HG02973 (cell line): ENCODE measurements around the gene OFD1.

Experiments used
- ATAC-seq: cut with Tn5 transposase; IDR thresholded peaks from one replicate; pipeline ENCODE4 v1.9.1; 2021; ENCODE audit warnings: moderate library complexity; ENCODE audit not compliant: unreplicated experiment

OFD1 gene

DNA sequence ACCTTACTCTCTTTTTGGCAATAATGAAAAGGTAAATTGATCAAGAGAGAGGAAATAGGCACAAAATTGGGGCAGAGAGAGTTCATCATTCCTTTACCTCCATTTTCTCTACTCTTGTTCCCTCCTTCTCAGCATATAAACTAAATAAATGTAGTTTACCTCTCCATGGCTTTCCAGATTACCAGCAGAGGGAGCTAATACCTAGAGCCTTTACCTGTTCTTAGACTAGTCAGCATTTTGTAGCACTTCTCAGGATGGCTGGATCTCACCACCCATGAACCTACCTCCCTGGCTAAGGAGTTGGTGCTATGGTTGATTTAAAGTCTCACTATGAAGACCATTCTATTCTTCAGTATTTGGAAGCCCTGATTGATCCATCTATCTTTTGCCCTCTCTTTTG is 15.7 kb downstream of the OFD1 start:
- ATAC-seq, result no peak

DNA sequence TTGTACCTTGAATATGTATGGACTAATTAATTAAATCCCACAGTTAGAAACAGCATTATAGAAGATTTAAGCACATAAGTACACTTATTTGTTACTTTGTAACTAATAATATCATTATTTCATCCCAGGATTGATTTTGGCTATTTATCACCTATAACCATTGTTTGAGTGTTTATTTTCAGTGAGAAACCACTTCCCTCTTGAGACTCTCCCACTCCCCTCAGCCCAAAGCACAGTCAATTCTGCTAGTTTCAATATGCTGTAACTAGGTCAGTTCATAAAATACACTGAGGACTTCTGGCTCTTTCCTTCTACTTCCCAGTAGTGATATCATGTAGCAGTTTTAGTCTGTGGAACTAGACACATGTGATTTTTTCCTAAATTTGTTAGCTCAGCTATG is 16.3 kb downstream of the OFD1 start:
- ATAC-seq, result peak; percentile 50

DNA sequence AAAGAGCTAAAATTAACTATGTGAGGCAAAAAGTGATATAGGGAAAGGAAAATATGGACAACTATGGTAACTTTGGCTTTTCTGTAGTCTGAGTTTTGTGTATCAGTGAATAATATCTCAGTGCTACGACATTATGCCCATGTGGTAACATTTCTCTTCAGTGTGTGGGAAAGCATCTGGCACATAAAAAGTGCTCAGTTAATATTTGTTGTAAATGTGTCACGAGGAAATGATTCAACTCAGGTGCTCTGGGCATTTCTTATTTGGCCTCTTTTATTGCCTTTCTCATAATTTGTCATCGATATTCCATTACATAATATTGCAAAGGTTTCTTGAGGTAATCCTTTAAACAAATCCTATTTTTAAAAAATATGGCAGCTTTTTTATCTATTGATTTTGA is 17.6 kb downstream of the OFD1 start:
- ATAC-seq, result no peak

GRCh38 chrX:13752646-13753045 is 18.1 kb downstream of the OFD1 start:
- peak; percentile 68 for ATAC-seq

GRCh38 chrX:13754765-13755164 is 20.2 kb downstream of the OFD1 start:
- no peak for ATAC-seq

DNA sequence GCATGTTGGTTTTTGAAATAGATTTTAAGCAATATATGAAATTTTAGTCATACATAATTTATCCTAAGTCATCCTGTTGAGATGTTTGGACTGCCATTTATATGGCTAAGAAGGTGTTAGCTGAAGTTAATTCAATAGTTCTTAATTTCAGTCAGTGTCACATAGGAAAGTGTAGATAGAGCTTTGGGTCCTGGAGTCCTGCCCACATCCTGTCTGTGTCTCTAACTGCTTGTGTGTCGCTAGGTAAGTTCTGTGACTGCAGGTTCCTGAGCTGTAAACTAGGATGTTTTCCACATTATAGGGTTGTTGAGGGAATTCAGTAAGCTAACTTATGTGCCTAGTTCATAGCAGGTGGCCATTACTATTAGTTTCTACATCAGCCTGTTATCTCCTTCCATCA is 20.7 kb downstream of the OFD1 start:
- no peak for ATAC-seq

DNA sequence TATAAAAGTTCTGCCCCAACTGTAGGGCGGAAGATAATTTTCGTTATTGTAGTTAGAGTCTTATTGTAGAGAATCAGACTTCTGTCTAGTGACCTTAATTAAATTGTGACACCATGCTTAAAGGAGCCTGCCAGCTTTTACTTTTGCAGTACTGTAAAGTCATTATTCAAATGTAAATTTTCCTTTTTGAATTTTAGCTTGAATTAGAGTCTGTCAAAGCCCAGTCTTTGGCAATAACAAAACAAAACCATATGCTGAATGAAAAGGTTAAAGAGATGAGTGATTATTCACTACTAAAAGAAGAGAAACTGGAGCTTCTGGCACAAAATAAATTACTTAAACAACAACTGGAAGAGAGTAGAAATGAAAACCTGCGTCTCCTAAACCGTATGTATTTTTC is 21.8 kb downstream of the OFD1 start:
- ATAC-seq, result no peak

DNA sequence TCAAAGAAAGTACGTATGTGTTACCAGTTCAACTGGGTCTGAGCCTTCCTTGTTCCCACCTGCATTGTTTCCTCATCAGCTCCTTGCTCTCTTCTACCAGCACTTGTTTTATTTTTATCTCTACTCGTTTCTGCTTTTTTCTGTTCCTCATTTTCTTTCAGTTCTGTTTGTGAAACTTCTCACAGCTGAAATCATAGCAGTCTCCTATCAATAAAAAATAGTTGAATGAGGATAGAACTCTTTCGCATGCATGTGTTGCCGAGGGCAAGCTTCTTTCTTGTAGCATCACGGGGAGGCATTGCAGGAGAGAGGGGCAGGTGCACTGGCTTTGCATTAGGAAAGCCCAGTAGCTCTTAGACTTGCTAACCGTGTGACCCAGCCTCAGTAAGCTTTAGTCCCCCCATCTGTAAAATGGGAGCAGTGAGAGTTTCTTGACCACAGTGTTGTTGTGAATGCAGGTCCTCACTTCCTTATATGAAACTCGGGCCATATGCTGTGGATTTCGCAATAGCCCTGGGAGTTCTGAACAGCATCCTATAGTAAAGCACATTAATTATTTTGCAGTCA is 24.7 kb downstream of the OFD1 start:
- ATAC-seq, result peak; percentile 53

DNA sequence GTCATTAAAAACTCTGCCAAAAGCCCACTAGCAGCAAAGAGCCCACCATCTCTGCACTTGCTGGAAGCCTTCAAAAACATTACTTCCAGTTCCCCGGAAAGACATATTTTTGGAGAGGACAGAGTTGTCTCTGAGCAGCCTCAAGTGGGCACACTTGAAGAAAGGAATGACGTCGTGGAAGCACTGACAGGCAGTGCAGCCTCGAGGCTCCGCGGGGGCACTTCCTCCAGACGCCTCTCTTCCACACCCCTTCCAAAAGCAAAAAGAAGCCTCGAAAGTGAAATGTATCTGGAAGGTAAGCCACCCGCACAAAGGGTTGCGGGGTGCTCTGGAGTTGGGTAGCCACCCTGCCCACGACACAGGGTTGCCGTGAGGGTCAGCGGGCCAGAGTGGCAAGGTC is 25.9 kb downstream of the OFD1 start:
- ATAC-seq, result no peak

GRCh38 chrX:13761606-13762414 is 27.3 kb downstream of the OFD1 start:
- ATAC-seq, result peak; percentile 76

DNA sequence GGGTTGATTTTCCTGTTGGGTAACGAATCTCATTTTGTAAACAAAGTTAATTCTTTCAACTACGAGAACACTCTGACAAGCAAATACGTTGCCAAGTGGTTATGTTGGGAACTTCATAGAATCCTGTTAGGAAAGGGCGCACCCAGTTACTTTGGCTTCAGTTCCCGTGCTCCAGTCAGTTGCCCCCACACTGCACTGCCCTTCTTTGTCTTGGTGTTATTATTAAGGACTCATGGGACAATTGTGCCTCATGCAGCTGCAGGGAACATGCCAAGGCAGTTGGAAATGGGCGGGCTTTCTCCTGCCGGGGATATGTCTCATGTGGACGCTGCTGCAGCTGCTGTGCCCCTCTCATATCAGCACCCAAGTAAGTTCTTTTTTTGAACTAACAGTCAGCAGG is 28.9 kb downstream of the OFD1 start:
- no peak for ATAC-seq

GRCh38 chrX:13764281-13764680 is 29.7 kb downstream of the OFD1 start:
- no peak for ATAC-seq

DNA sequence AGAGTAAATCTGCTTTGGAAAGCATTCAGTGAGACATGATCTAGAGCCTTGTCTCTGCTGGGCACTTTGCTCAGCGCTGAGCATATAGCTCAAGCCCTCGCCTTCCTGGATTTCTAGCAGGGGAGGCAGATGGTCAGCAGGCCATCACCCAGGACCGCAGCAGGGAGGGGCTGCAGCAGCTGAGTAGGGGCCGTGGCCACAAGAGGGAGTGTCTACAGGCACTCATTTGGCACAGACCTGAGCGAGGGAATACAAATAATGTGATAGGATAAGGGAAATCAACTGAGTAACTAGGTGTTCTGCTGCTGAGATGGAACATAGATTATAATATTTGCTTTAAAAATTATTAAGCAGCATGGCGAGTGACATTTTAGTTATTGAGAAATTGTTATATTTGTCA is 30.2 kb downstream of the OFD1 start:
- ATAC-seq, result no peak

DNA sequence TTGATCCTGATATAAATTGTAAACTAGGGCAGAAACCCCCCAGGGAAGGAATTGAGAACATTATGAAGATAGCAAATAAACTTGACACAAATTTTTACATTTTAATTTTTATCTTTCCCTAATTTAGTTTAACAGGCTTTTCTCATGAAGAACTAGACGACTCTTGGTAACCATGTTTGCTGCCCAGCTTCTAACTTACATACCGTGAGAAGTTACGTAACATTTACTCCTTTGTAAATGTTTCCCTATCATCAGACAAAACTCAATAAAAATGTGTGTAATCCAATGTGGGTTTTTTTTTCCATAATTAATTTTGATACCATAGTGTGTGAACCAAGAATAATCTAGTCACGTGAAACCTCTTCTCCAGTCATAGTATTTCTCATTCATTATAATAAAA is 34.4 kb downstream of the OFD1 start:
- no peak for ATAC-seq

- ATAC-seq, result no peak
These were observed 35.5 kb downstream of the OFD1 start for GRCh38 chrX:13770013-13770535.

GRCh38 chrX:13774696-13775095 is 40.1 kb downstream of the OFD1 start:
- ATAC-seq, result no peak

DNA sequence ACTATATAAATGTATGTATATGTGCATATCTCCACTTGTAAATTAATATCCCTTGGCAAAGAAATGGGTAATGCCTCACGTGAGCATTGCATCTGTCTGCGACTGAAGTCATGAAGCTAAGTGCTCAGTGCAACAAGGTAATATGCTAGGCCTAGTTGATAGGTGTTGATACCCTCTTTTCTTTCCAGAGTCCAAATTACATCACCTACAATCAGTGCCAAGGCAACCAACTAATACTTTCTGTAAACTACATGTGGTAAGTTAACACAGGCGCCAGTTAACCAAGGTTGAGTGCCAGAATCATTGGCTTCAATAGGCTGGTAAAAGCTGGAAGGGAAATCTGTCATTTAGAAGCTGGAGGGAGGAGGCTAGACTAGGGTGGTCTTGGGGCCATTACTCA is 41.3 kb downstream of the OFD1 start:
- ATAC-seq, result no peak

DNA sequence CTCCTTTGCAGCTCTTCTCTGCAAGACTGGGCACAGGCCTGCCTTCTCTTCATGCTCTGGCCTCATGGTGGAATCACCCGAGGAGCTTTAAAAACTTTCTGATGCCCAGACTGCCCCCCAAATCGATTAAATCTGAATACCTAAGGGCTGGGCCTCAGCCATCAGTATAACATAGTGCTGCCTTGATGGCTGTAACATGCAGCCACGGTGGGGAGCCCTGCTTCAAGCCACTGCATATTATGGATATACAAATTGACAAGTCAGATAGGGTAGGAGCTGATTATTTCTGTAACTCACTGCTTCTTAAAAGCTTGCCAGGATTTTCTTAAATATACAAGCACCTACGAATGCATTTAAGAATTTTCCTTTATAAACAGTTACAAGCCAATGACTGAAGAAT is 41.8 kb downstream of the OFD1 start:
- no peak for ATAC-seq

- no peak for ATAC-seq
These were observed 44.4 kb downstream of the OFD1 start for GRCh38 chrX:13778916-13779315.

- ATAC-seq, result no peak
These were observed 46.4 kb downstream of the OFD1 start for GRCh38 chrX:13780868-13781427.

DNA sequence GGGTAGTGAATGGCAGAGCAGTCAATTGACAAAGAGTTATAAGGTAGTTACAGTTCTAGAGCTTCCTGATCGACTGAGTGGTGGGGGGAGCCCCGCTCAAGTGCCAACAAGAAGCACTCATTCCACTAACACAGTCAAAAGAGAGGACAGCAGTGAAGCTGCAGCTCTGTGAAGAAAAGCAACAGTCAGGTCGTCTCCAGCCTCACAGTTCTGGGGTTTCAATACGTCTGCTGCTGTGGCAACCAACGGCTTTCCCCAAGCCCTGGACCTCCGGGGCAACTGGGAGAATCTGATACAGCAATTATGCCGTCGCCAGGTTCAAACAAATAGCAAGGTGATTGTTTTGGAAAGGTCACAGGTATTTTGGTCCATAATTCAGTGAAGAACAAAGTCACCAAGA is 51.5 kb downstream of the OFD1 start:
- no peak for ATAC-seq
